Stimulated activated naive CD8-positive, alpha-beta T cell treated with anti-CD3 and anti-CD28 coated beads, Interleukin-15, amount 100 ng/mL, for 72 hours (primary cell): Measurements from ENCODE around the gene CERCAM.
A peak's percentile ranks its signal among the peaks of the same experiment; 100 is the strongest.
"Not testable (repeated sequence)": the region's sequence is repeated elsewhere in the genome, so short reads cannot be mapped to it uniquely, and the experiment has no call there.

Experiments
- ATAC-seq: fragments of 150-1000 bp; cut with Tn5 transposase; 2 replicates; pipeline ENCODE4 v1.10.0; 2021; ENCODE audit warnings: mild to moderate bottlenecking, moderate library complexity
- DNase-seq, 2 donors: peaks; one replicate each; pipeline ENCODE4 v3.0.0; 2021 to 2022
- H3K27ac Mint-ChIP-seq, 2 donors: one replicate each; pipeline ENCODE4 v1.8.0; 2022; ENCODE audit warnings: mild to moderate bottlenecking in 2 of 2, mixed read lengths in 2 of 2, moderate library complexity in 2 of 2
- H3K27me3 Mint-ChIP-seq: one replicate; pipeline ENCODE4 v1.8.0; 2022; ENCODE audit warnings: mixed read lengths
- H3K4me1 Mint-ChIP-seq: one replicate; pipeline ENCODE4 v1.8.0; 2022; ENCODE audit warnings: mild to moderate bottlenecking, mixed read lengths
- H3K4me3 Mint-ChIP-seq, 2 donors: one replicate each; pipeline ENCODE4 v1.8.0; 2022; ENCODE audit warnings: mild to moderate bottlenecking in 2 of 2, mixed read lengths in 2 of 2, moderate library complexity in 1 of 2
- H3K9me3 Mint-ChIP-seq, 2 donors: one replicate each; pipeline ENCODE4 v1.8.0; 2022; ENCODE audit warnings: mixed read lengths in 2 of 2

The CERCAM gene

GRCh38 chr9:128422783-128423150 lies 2.1 kb downstream of the CERCAM start:
- peaks cover 26% of the 10 kb centered on the region for H3K27me3 Mint-ChIP-seq
- peaks cover 32% of the 10 kb centered on the region for H3K4me1 Mint-ChIP-seq
- H3K27ac Mint-ChIP-seq, result no peak overlapping the region
- no peaks in the 10 kb centered on the region for H3K9me3 Mint-ChIP-seq
- DNase-seq, result no peak
- H3K4me3 Mint-ChIP-seq, result no peak overlapping the region
- ATAC-seq, result no peak

- H3K27ac Mint-ChIP-seq, H3K9me3 Mint-ChIP-seq: not testable (repeated sequence)
- peaks cover 32% of the 10 kb centered on the region for H3K4me1 Mint-ChIP-seq
Observed at GRCh38 chr9:128423356-128423755, 2.7 kb downstream of the CERCAM start.

GRCh38 chr9:128424268-128424780 lies 3.7 kb downstream of the CERCAM start:
- DNase-seq, result no peak
- Mint-ChIP-seq H3K4me1 (peaks cover 28% of the 10 kb centered on the region), H3K27me3 (peaks cover 17% of the 10 kb centered on the region), H3K4me3 (no peak overlapping the region), H3K9me3 (no peaks in the 10 kb centered on the region), H3K27ac (no peak overlapping the region)
- no peak for ATAC-seq

More at GRCh38 chr9:128423356-128423755, 2.7 kb downstream of the CERCAM start:
- H3K27me3 Mint-ChIP-seq, result peaks cover 26% of the 10 kb centered on the region
- H3K4me3 Mint-ChIP-seq, DNase-seq, ATAC-seq: not testable (repeated sequence)

- H3K9me3 Mint-ChIP-seq, result no peaks in the 10 kb centered on the region
- no peaks in the 10 kb centered on the region for H3K4me1 Mint-ChIP-seq
- H3K27me3 Mint-ChIP-seq, result no peaks in the 10 kb centered on the region
- DNase-seq, result no peak
- H3K27ac Mint-ChIP-seq, result no peak overlapping the region
- H3K4me3 Mint-ChIP-seq, result no peak overlapping the region
- ATAC-seq, result no peak
Observed at GRCh38 chr9:128428644-128429512, 8.2 kb downstream of the CERCAM start.

- no peaks in the 10 kb centered on the region for H3K9me3 Mint-ChIP-seq
- H3K4me1 Mint-ChIP-seq, result no peaks in the 10 kb centered on the region
- H3K4me3 Mint-ChIP-seq, result no peak overlapping the region
- no peak for DNase-seq
- no peaks in the 10 kb centered on the region for H3K27me3 Mint-ChIP-seq
- ATAC-seq, result no peak
- H3K27ac Mint-ChIP-seq, result no peak overlapping the region
Observed at GRCh38 chr9:128429513-128430086, 8.9 kb downstream of the CERCAM start.

- no peaks in the 10 kb centered on the region for H3K9me3 Mint-ChIP-seq
- H3K4me3 Mint-ChIP-seq, result no peak overlapping the region
- no peaks in the 10 kb centered on the region for H3K27me3 Mint-ChIP-seq
- no peaks in the 10 kb centered on the region for H3K4me1 Mint-ChIP-seq
- no peak for ATAC-seq
- no peak for DNase-seq
- no peak overlapping the region for H3K27ac Mint-ChIP-seq
Observed at GRCh38 chr9:128431207-128431606, 10.6 kb downstream of the CERCAM start.

GRCh38 chr9:128434340-128434739 lies 13.7 kb downstream of the CERCAM start:
- peaks cover 8% of the 10 kb centered on the region for H3K4me1 Mint-ChIP-seq
- DNase-seq, result no peak
- no peaks in the 10 kb centered on the region for H3K27me3 Mint-ChIP-seq
- no peak overlapping the region for H3K27ac Mint-ChIP-seq
- no peaks in the 10 kb centered on the region for H3K9me3 Mint-ChIP-seq
- H3K4me3 Mint-ChIP-seq, result no peak overlapping the region
- no peak for ATAC-seq

GRCh38 chr9:128435611-128436010 lies 15.0 kb downstream of the CERCAM start:
- ATAC-seq, result no peak

GRCh38 chr9:128438343-128439109 lies 17.9 kb downstream of the CERCAM start:
- Mint-ChIP-seq H3K9me3 (no peaks in the 10 kb centered on the region), H3K4me3 (no peak overlapping the region), H3K27me3 (no peaks in the 10 kb centered on the region), H3K4me1 (peaks cover 8% of the 10 kb centered on the region), H3K27ac (peak overlapping the region in 1 of 2 donors; percentile 19)
- DNase-seq (peak; percentile 78 to 81), ATAC-seq (peak; percentile 95)

More at GRCh38 chr9:128435611-128436010, 15.0 kb downstream of the CERCAM start:
- no peaks in the 10 kb centered on the region for H3K9me3 Mint-ChIP-seq
- no peak overlapping the region for H3K27ac Mint-ChIP-seq
- H3K4me1 Mint-ChIP-seq, result peaks cover 8% of the 10 kb centered on the region
- DNase-seq, result no peak
- H3K27me3 Mint-ChIP-seq, result no peaks in the 10 kb centered on the region
- H3K4me3 Mint-ChIP-seq, result no peak overlapping the region

- Mint-ChIP-seq H3K9me3 (no peaks in the 10 kb centered on the region), H3K27ac (peak overlapping the region in 1 of 2 donors; percentile 5)
Observed at GRCh38 chr9:128439273-128439672, 18.6 kb downstream of the CERCAM start.

GRCh38 chr9:128442150-128442549 lies 21.5 kb downstream of the CERCAM start:
- Mint-ChIP-seq H3K4me3 (no peak overlapping the region), H3K27ac (peak overlapping the region in 1 of 2 donors; percentile 80), H3K9me3 (no peaks in the 10 kb centered on the region), H3K27me3 (no peaks in the 10 kb centered on the region), H3K4me1 (peaks cover 8% of the 10 kb centered on the region)
- DNase-seq (no peak), ATAC-seq (no peak)

More at GRCh38 chr9:128439273-128439672, 18.6 kb downstream of the CERCAM start:
- no peaks in the 10 kb centered on the region for H3K27me3 Mint-ChIP-seq
- H3K4me3 Mint-ChIP-seq, result no peak overlapping the region
- H3K4me1 Mint-ChIP-seq, result peaks cover 8% of the 10 kb centered on the region
- DNase-seq (no peak), ATAC-seq (no peak)

GRCh38 chr9:128446505-128446904 lies 25.8 kb downstream of the CERCAM start:
- not testable (repeated sequence) for ATAC-seq, H3K4me1 Mint-ChIP-seq, H3K27ac Mint-ChIP-seq, H3K27me3 Mint-ChIP-seq, DNase-seq, H3K4me3 Mint-ChIP-seq, H3K9me3 Mint-ChIP-seq

- DNase-seq, result no peak
- no peaks in the 10 kb centered on the region for H3K9me3 Mint-ChIP-seq
- H3K27ac Mint-ChIP-seq, result no peak overlapping the region
Observed at GRCh38 chr9:128448746-128449145, 28.1 kb downstream of the CERCAM start.

GRCh38 chr9:128454991-128455390 lies 34.3 kb downstream of the CERCAM start:
- Mint-ChIP-seq H3K4me3 (peak overlapping the region; percentile 67 to 88), H3K4me1 (peaks cover 39% of the 10 kb centered on the region), H3K27me3 (no peaks in the 10 kb centered on the region), H3K27ac (no peak overlapping the region), H3K9me3 (no peaks in the 10 kb centered on the region)
- no peak for ATAC-seq
- no peak for DNase-seq

More at GRCh38 chr9:128448746-128449145, 28.1 kb downstream of the CERCAM start:
- no peak overlapping the region for H3K4me3 Mint-ChIP-seq
- no peaks in the 10 kb centered on the region for H3K27me3 Mint-ChIP-seq
- ATAC-seq, result no peak
- no peaks in the 10 kb centered on the region for H3K4me1 Mint-ChIP-seq

- no peaks in the 10 kb centered on the region for H3K27me3 Mint-ChIP-seq
- DNase-seq (peak; percentile 98 to 99), ATAC-seq (peak; percentile 94)
- H3K9me3 Mint-ChIP-seq, result no peaks in the 10 kb centered on the region
- peak within 1 kb of the TSS; percentile 88 to 98 for H3K4me3 Mint-ChIP-seq
- peaks cover 39% of the 10 kb centered on the region for H3K4me1 Mint-ChIP-seq
- peak within 1 kb of the TSS; percentile 86 to 97 for H3K27ac Mint-ChIP-seq
Observed at GRCh38 chr9:128455849-128456612, 35.4 kb downstream of the CERCAM start, which contains the start of gene ODF2. Gene ODF2 (plus strand): TSS chr9:128456006. CDS start chr9:128456092, 86 bp downstream.
